ENCODE data around the gene KCNMB3.
"Not testable (repeated sequence)": the region's sequence is repeated elsewhere in the genome, so short reads cannot be mapped to it uniquely, and the experiment has no call there.

The KCNMB3 gene, protein sequence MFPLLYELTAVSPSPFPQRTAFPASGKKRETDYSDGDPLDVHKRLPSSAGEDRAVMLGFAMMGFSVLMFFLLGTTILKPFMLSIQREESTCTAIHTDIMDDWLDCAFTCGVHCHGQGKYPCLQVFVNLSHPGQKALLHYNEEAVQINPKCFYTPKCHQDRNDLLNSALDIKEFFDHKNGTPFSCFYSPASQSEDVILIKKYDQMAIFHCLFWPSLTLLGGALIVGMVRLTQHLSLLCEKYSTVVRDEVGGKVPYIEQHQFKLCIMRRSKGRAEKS

GRCh38 chr3:179250803-179251476 is at the start of gene KCNMB3:
KCNMB3 (minus strand) TSS chr3:179251114; CDS start chr3:179250990, 124 bp downstream.
- DNase-seq (ENCODE audit: low read depth) = no peak

DNA sequence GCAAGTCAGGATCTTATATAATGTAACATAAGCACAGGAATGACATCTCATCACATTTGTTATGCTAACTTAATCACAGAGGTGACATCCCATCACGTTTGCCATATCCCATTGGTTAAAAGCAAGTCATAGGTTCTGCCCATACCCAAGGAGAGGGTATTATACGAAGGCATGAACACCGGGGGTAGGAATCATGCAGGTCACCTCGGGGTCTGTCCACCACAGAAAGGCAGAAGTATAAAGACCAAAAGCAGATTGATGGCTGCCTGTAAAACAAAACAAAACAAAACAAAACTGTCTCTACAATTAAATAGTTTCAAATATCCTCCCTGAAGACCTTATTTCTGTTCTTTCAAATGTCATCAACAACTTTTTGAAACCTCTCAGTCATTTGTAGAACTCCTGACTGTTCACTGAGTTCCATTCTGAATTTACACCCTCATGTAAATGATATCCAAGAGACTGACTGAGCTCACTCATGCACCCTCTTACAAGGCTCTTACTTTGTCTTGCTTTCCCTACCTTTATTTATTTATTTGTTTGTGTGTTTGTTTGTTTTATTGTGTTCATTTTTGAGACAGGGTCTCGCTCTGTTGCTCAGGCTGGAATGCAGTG is 49.2 kb upstream of the KCNMB3 start:
- no peak for DNase-seq (ENCODE audit: low read depth)

DNA sequence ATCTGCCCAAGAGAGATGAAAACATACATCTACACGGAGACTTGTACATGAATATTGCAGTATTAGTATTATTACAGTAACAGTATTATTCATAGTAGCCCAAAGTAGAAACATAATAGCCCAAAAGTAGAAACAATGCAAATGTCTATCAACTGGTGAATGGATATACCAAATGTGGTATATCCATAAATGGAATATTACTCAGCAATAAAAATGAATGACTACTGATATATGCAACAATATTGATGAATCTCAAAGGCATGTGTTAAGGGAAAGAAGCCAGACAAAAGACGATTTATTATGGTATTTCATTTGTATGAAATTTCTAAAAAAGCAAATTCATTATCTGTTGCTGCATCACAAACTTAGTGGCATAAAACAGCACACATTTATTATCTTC is 48.4 kb upstream of the KCNMB3 start:
- no peak for DNase-seq (ENCODE audit: low read depth)

GRCh38 chr3:179297971-179298725 is 47.2 kb upstream of the KCNMB3 start:
- no peak for DNase-seq (ENCODE audit: low read depth)

DNA sequence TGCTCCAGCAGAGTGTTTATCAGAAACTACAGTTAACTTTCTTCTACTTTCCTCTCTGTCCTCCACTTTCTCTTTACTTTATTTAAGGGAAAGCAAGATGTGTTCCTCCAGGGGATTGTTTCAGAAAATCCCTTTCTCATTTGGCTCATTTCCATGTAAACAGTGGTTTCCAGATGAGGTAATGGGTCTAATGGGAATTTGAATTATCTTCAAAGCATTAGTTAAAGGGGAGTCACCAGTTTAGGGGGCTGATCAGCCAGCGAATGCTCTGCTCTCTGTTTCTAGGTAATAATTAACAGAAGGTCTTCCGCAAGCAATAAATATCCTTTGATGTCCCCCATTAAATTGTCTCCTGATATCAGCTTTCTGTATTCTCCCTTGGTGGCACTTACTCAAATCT is 41.5 kb upstream of the KCNMB3 start:
- DNase-seq (ENCODE audit: low read depth) = no peak

DNA sequence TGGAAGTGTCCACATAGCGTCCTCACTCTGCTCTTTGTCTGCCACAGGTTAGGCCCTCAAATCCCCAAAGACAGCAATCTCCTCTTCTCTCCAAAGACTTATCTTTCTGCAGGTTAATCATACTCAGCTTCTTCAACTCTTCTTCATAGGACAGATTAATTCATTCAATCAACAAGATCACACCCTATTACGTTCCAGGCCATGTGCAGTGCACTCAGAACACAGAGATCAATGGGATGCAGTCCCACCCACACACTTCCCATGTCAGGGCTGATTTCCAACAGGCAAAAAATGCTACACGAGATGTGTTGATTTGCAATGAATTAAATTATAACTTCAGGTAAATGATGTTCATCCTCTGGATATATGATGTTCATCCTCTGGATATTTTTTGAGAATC is 38.4 kb upstream of the KCNMB3 start:
- DNase-seq (ENCODE audit: low read depth) = no peak

GRCh38 chr3:179288845-179289244 is 37.9 kb upstream of the KCNMB3 start:
- no peak for DNase-seq (ENCODE audit: low read depth)

GRCh38 chr3:179286331-179286730 is 35.4 kb upstream of the KCNMB3 start:
- DNase-seq (ENCODE audit: low read depth) = no peak

GRCh38 chr3:179281825-179282224 is 30.9 kb upstream of the KCNMB3 start:
- no peak for DNase-seq (ENCODE audit: low read depth)

- DNase-seq (ENCODE audit: low read depth) = no peak
Measured at GRCh38 chr3:179279837-179280236, 28.9 kb upstream of the KCNMB3 start.

GRCh38 chr3:179278932-179279693 is 28.2 kb upstream of the KCNMB3 start:
- no peak for DNase-seq (ENCODE audit: low read depth)

GRCh38 chr3:179278151-179278550 is 27.2 kb upstream of the KCNMB3 start:
- no peak for DNase-seq (ENCODE audit: low read depth)

DNA sequence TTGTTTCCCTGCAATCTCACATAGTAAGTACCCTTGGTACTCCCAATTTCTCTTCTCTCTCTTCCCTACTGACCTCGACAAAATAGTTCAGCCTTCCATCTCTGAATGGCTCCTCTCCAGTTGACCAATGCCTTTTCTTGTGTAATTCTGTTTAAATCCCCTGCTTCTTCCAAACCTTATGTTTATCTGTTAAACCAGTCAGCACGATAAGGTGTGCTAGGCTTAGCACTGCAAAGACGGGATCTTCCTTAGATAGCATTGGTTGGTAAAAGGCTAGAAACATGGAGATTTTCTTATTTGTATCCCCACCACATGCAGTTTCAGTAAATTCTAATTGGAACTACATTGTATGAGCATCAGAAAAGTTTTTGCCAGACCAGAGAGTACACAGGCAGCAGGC is 25.8 kb upstream of the KCNMB3 start:
- DNase-seq (ENCODE audit: low read depth) = no peak

- DNase-seq (ENCODE audit: low read depth) = no peak
Measured at GRCh38 chr3:179276001-179276400, 25.1 kb upstream of the KCNMB3 start.

GRCh38 chr3:179274434-179274833 is 23.5 kb upstream of the KCNMB3 start:
- not testable (repeated sequence) for DNase-seq (ENCODE audit: low read depth)

GRCh38 chr3:179272385-179272784 is 21.5 kb upstream of the KCNMB3 start:
- no peak for DNase-seq (ENCODE audit: low read depth)

- DNase-seq (ENCODE audit: low read depth) = no peak
Measured at GRCh38 chr3:179269152-179269707, 18.3 kb upstream of the KCNMB3 start.

GRCh38 chr3:179268400-179269051 is 17.6 kb upstream of the KCNMB3 start:
- DNase-seq (ENCODE audit: low read depth) = no peak

GRCh38 chr3:179266701-179267211 is 15.8 kb upstream of the KCNMB3 start:
- DNase-seq (ENCODE audit: low read depth) = no peak

- no peak for DNase-seq (ENCODE audit: low read depth)
Measured at GRCh38 chr3:179265875-179266274, 15.0 kb upstream of the KCNMB3 start.

- DNase-seq (ENCODE audit: low read depth) = no peak
Measured at GRCh38 chr3:179265092-179265491, 14.2 kb upstream of the KCNMB3 start.
